ENCODE results near the gene AMOTL2. TPM values are rescaled to one million over a fixed set of nuclear protein-coding genes. Genes with fewer than 3 reads are reported as not detected.

The AMOTL2 gene
- total RNA-seq, 1 experiment from 2014 or later, result 76.9 TPM

GRCh38 chr3:134309987-134310700 is 64.1 kb downstream of the AMOTL2 start:
- DNase-seq (ENCODE audit: low spot score) (no peak), ATAC-seq (no peak)
- Mint-ChIP-seq H3K27ac (no peak overlapping the region), H3K4me3 (no peak overlapping the region), H3K27me3 (ENCODE audit: low read depth) (peaks cover 20% of the 10 kb centered on the region), H3K9me3 (no peaks in the 10 kb centered on the region), H3K36me3 (no peaks in the 10 kb centered on the region), H3K4me1 (peaks cover 38% of the 10 kb centered on the region)
- POLR2A ChIA-PET, result interaction anchor here (1.4 to 1.8 kb wide), 3 partner anchors 54 to 68 kb away, joined by 5 to 12 read pairs (median 10); partner anchors contain the start of gene AMOTL2
- TF ChIP-seq STAT6 (CRISPR knock-in tag; conservative IDR thresholded peaks at IDR 0.05; ENCODE audit: low read depth) (no peak), ERG (CRISPR knock-in tag; IDR thresholded peaks at IDR 0.05) (no peak), KAT7 (CRISPR knock-in tag; IDR thresholded peaks at IDR 0.05; ENCODE audit: borderline replicate concordance) (no peak), PREB (CRISPR knock-in tag; IDR thresholded peaks at IDR 0.05; ENCODE audit: borderline replicate concordance) (no peak), ESRRA (CRISPR knock-in tag; IDR thresholded peaks at IDR 0.05; ENCODE audit: borderline replicate concordance) (no peak), ZNF512 (CRISPR knock-in tag; IDR thresholded peaks at IDR 0.05; ENCODE audit: borderline replicate concordance) (no peak), HMGA2 (CRISPR knock-in tag; IDR thresholded peaks at IDR 0.05) (no peak), PRDM15 (CRISPR knock-in tag; IDR thresholded peaks at IDR 0.05) (no peak), IRF2 (CRISPR knock-in tag; IDR thresholded peaks at IDR 0.05; ENCODE audit: borderline replicate concordance, low read depth) (no peak), ZSCAN18 (CRISPR knock-in tag; IDR thresholded peaks at IDR 0.05) (no peak), E2F5 (CRISPR knock-in tag; IDR thresholded peaks at IDR 0.05) (no peak), AR (CRISPR knock-in tag; IDR thresholded peaks at IDR 0.05) (no peak), TCF7 (CRISPR knock-in tag; IDR thresholded peaks at IDR 0.05; ENCODE audit: low read depth) (no peak)
- CTCF ChIA-PET, result interaction anchor here (1.3 to 9.1 kb wide), 8 partner anchors 54 to 164 kb away, joined by 4 to 175 read pairs (median 22); partner anchors contain the start of gene AMOTL2

Data from WTC11 (cell line).